Measurements from ENCODE around the gene NAT16. TPM values are rescaled to one million over a fixed set of nuclear protein-coding genes. Genes with fewer than 3 reads are reported as not detected.

Gene NAT16
- total and polyA plus RNA-seq, 2 of the 13 experiments (the other 11 are each of a cell fraction or from before 2014, with no cell fraction given), result 0.04 TPM; not detected in 1

DNA sequence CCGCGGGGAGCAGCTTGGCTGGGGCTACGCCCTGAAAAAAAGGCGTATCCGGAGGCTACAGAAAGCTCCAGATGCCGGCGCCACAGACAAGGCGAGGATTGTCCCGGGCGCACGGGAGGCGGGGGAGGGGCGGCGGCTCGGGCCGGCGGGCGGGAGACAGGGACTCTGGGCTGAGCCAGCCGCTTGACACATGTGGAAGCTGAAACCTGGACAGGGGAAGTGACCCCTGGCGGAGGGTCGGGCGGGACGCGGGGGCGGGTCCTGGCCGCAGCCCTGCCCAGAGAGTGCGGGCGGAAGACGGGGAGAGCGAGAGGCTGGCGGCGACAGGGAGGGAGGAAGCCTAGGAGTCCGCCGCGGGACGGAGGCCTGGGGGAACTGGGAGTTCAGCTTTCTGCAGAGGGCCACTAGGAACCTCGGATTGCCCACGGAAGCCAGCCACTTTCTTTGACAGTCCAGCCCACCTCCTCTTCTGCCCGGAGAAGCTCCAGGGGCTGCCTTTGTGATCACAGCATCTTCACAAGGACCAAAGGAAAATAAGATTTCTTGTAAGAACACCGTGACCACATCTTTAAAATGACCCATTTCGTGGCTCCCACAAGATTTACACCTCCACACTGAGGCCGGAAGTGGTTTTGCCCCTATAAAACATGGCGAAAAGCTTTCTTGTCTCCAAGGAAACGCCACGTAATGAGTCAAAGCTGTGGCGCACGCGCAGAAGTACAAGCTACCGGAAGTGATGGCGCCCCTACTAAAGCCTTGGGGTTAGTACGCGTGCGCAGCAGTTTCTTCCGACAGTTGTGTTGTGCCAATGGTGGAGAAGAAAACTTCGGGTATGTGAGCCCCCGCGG lies 37.5 kb upstream of the NAT16 start, which contains the start of the genes PLOD3 and ZNHIT1 (continued):
- TF ChIP-seq ARNT2 (CRISPR knock-in tag; IDR thresholded peaks at IDR 0.05; ENCODE audit: low read depth), result no peak
- no peak for TF ChIP-seq HMG20A (CRISPR knock-in tag; IDR thresholded peaks at IDR 0.05; ENCODE audit: borderline replicate concordance)
- TF ChIP-seq DMAP1 (CRISPR knock-in tag; IDR thresholded peaks at IDR 0.05), result peak; percentile 39; the same call in 1 of the 2 replicates
- peak; percentile 46; the same call in 1 of the 2 replicates for TF ChIP-seq CHD4 (IDR thresholded peaks at IDR 0.05; ENCODE audit: borderline replicate concordance, low read length)
- TF ChIP-seq MXD1 (CRISPR knock-in tag; IDR thresholded peaks at IDR 0.05), result no peak
- TF ChIP-seq, protein P1, sequence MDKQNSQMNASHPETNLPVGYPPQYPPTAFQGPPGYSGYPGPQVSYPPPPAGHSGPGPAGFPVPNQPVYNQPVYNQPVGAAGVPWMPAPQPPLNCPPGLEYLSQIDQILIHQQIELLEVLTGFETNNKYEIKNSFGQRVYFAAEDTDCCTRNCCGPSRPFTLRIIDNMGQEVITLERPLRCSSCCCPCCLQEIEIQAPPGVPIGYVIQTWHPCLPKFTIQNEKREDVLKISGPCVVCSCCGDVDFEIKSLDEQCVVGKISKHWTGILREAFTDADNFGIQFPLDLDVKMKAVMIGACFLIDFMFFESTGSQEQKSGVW (CRISPR knock-in tag; IDR thresholded peaks at IDR 0.05; ENCODE audit: borderline replicate concordance), result no peak
- TF ChIP-seq ARID4A (CRISPR knock-in tag; IDR thresholded peaks at IDR 0.05; ENCODE audit: borderline replicate concordance), result peak; percentile 83; the same call in 1 of the 2 replicates
- no peak for TF ChIP-seq XBP1 (CRISPR knock-in tag; IDR thresholded peaks at IDR 0.05)
- peak; percentile 65 for TF ChIP-seq ZBTB40 (IDR thresholded peaks at IDR 0.05)
- TF ChIP-seq ZBTB40 (CRISPR knock-in tag; IDR thresholded peaks at IDR 0.05), result no peak
- no peak for TF ChIP-seq ATAD3A (CRISPR knock-in tag; IDR thresholded peaks at IDR 0.05)
- TF ChIP-seq MTA1 (CRISPR knock-in tag; IDR thresholded peaks at IDR 0.05; ENCODE audit: borderline replicate concordance), result no peak
